ENCODE results near the gene SAMM50.
A peak's percentile ranks its signal among the peaks of the same experiment; 100 is the strongest.

Gene SAMM50

GRCh38 chr22:43948836-43949406, 6.3 kb upstream of the SAMM50 start:
- no peak for TF ChIP-seq CTCF (conservative IDR thresholded peaks at IDR 0.05)
- H3K27ac ChIP-seq, result no peak overlapping the region

DNA sequence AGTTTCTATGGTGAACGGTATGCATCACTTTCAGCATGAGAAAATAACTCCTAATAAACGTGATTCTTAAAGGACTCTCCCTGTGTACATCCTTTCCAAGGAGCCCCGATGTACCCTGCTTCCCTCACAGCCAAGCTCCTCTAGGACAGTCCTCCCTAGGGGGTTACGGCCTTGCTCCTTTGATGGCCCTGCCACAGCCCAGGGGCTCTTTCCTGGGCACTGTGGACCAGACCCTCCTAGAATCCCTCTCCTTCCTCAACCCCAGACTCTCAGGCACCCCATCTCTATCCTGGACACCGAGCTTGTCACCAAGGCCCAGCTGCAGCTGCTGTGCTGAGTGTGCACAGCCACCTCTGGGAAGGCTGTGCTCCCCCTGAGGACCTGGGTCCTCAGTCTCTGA, 3.9 kb upstream of the SAMM50 start:
- no peak overlapping the region for H3K27ac ChIP-seq

DNA sequence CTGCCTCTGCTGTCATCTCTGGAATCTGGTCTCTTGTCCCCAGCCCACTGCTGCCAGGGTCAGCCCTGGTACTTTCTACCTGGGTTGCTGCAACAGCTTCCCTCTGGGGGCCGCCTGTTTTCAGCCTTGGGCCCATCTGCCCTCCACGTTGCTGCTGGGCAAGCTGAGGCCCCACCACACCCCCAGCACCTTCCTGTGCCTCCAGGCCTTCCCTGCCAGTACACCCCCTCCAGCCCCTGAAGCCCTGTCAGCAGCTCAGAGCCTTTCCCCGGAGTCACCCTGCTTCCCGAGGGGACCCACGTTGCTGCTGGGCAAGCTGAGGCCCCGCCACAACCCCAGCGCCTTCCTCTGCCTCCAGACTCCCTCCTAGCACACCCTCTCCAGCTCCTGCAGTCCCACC, 3.3 kb upstream of the SAMM50 start:
- TF ChIP-seq CTCF (conservative IDR thresholded peaks at IDR 0.05), result no peak
- H3K27ac ChIP-seq, result no peak overlapping the region

More for the DNA sequence above, 3.9 kb upstream of the SAMM50 start:
- TF ChIP-seq CTCF (conservative IDR thresholded peaks at IDR 0.05), result no peak

GRCh38 chr22:43953988-43954785, 1.1 kb upstream of the SAMM50 start:
- H3K27ac ChIP-seq, result peak overlapping the region; percentile 84
- TF ChIP-seq CTCF (conservative IDR thresholded peaks at IDR 0.05), result no peak

GRCh38 chr22:43955883-43956782, 891 bp downstream of the SAMM50 start:
- no peak for TF ChIP-seq CTCF (conservative IDR thresholded peaks at IDR 0.05)
- H3K27ac ChIP-seq, result peak overlapping the region; percentile 84

DNA sequence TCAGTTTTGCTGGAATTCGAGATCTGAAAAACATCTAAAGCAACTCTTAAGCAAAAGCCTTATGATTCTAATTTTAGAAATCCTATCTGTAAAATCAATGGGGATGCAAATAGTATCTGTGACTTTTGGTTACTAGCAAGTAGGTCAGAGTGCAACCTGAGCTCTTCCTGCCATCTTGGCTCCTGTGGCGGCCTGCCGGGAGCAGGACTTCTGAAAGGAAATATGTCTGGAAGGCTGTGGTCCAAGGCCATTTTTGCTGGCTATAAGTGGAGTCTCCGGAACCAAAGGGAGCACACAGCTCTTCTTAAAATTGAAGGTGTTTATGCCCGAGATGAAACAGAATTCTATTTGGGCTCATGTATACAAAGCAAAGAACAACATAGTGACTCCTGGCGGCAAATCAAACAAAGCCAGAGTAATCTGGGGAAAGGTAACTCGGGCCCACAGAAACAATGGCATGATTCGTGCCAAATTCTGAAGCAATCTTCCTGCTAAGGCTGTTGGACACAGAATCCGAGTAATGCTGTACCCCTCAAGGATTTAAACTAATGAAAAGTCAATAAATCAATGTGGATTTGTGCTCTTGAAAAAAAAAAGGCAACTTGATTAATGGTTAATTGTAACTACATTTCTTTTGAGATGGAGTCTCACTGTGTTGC, 1.7 kb downstream of the SAMM50 start:
- no peak for TF ChIP-seq CTCF (conservative IDR thresholded peaks at IDR 0.05)
- peak overlapping the region; percentile 84 for H3K27ac ChIP-seq
